ENCODE data around the gene NCKAP5L.

NCKAP5L gene

DNA sequence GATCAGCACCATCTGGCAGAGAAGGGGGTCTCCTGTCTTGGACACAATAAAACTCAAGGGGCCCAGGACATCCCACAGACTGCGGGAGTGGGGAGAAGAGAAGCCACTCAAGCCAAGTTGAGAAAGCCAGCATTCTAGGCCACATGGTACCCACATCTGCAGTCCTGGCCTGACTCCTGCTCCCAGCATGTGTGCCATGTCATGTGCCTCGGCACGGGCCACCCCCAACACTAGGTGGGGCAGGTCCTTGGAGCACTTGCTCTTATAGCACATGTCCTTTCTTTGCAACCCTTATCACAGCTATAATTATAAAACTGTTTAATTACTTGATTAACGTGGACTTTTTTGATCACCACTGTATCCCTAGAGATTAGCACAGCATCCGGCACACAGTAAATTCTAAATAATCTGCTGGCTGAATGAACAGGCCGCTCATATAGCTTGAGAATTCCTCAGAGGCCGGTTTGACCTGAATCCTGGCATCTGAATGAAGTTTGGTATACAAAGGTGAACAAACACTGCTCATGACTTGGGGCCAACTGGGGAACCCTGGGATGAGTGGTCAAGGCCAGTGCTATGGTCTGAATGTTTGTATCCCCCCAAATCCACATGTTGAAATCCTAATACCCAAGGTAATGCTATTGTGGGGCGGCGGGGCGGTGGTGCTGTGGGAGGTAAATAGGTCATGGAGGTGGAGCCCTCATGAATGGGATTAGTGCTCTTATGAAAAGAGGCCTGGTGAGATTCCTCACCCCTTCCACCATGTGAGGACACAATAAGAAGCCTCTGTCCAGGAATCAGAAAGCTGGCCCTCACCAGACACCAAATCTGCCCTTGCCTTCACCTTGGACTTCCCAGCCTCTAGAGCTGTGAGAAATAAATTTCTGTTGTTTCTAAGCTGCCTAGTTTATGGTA is 6.6 kb downstream of the NCKAP5L start:
- no peak for DNase-seq

DNA sequence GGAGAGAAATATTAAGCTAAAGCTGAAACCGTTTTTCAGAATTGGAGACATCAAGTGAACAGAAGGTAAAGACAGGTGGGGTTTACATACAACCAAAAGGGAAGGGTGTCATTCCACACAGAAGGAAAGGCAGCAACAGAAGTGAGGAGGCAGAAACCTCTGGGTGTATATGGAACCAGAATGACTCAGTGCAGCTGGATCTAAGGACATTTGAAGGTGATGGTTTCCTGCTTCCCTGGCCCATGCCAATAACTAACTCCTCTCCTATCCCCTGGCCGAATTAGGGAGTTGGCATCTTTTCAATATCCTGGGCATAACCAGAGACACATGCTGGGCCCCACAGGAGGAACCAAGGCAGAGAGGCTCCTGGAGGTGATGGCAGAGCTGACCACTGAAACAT is 8.4 kb downstream of the NCKAP5L start:
- DNase-seq = no peak

DNA sequence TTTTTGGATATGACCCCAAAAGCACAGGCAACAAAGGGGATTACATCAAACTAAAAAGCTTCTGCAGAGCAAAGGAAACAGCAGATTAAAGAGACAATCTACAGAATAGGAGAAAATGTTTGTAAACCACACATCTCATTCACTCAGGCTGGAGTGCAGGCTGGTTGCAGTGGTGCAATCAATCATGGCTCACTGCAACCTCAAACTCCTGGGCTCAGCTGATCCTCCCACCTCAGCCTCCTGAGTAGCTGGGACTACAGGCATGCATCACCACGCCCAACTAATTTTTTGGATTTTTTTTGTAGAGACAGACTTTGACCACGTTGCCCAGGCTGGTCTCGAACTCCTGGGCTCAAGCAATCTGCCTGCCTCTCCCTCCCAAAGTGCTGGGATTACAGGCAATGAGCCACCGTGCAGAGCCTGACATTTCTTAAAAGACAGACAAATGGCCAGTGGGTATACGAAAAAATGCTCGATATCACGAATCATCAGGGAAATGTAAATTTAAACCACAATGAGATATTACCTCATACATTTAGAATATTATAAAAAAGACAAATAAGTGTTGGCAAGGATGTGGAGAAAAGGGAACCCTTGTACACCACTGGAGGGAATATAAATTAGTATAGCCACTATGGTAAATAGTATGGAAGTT is 9.8 kb downstream of the NCKAP5L start:
- no peak for DNase-seq

DNA sequence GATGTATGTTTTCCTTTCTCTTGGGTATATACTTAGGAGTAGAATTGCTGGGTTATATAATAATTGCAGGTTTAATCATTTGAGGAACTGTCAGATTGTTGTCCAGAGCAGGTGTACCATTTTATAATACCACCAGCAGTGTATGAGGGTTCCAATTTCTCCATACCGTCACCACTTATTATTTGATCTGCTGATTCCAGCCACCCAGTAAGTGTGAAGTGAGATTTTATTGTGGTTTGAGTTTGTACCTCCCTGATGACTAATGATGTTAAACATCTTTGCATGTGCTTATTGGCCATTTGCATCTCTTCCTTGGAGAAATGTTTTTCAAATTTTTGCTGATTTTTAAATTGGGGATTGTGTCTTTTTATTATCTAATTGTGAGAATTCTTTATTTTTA is 15.1 kb downstream of the NCKAP5L start:
- DNase-seq = no peak

DNA sequence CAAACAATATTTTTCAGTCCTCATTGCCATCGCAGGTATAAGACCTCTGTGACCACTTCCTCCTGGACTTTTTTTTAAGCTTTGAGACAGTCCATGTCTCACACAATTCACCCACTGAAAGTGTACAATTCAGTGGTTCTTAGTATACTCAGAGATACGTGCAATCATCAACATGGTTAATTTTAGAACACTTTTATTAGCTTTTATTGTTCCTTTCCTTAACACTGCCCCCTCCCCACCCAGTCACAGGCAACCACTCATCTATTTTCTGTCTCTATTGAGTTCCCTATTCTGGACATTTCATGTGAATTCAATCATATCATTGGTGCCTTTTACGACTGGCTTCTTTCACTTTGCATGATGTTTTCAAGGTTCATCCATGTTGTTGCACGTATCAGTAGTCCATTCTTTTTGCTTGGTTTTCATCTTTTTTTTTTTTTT is 16.2 kb downstream of the NCKAP5L start:
- DNase-seq = no peak

DNA sequence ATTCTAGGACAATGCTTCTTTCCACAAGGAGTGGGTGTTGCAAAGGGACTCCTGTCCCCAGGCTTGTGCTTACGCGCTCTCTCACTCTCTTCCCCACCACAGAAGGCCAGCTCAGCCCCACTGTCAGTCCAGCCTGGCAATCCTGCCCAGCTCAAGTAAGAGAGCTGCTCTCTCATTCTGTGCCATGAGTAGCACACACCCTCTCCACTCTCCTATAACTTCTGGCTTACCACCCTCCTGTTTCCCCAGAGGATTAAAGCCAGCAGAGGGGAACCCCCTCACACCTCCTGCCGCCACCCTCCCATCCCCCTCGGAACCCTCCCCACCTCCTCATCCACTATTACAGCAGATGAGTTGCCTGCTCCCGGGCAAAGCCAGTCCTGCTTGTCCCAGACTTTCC is 17.1 kb downstream of the NCKAP5L start:
- no peak for DNase-seq

DNA sequence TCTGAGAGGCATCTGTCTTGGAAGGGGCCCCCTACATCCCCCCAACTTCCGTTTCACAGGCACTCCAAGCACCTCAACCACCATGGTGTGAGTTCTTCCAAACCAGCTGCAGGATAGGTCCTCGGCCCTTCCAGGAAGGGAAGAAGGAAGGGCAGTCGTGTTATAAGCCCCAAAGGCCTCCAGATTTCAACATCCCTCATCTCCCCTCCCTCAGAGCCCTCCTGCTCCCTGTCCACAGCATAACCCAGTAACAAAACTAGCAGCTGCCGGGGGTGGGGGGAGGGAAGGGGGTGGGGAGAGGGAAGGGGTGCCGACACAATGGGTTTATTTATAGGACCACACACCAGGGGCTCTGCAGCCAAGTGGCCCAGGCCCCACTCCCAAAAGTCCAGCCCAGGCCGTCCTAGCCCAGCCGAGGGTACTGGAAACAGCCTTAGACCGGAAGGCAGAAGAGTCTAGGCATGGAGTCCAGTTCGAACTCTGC is 18.3 kb downstream of the NCKAP5L start:
- DNase-seq = no peak

DNA sequence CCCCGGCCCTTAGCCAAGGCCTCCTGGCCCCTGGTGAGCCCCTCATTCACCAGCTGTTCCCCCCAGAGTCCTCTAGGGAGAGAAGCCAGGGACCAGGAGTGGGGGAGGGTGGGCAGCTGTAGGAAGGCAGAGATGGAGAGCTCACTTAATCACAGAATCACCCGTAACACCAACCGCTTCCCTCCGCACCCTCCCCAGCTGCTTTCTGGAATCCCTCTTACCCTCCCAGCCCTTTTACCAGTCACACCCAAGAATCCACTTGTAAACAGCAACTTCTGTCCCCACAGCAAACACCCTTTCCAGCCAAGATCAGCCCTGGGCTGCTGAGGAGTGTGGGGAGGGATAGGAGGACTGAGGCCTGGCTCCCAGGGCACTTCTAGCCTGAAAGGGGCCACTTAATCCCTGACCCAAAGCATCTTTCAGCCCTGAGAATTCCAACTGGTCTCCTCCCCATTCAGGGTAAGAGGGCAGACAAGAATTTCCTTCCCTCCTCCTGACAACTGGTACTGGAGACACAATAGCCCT is 18.8 kb downstream of the NCKAP5L start:
- DNase-seq = no peak

DNA sequence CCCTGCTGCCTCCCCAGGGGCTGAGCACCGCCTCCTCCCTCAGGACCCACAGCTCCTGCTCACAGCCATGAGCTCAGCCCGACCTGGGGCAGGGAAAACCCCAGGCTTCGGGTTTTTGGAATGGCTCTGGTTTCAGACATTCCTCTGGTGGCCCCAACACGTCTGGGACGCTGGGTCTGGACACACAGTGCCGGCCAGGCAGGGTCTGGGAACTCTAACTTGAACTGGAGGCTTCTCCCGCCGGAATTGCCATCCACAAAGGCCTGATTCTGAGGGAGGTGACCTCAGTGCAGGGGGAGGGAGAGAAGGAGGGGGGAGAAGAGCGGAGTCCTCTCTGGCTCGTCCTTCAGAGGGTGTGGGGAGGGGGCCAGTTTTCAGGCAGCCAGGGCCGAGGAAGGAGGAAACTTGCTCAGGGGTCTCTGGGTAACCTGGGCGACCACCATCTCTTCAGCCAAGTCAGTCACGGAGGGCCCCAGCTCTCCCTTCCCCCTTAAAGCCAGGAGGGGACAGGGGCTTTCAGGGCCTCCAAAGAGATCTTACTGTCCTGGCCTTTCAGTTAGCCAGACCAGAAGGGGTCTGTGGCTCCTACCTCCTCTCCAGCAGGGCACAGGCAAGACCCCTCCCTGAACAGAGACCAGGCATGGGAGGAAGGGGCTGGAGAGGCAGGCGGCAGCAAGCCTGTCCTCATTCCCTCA is 19.4 kb downstream of the NCKAP5L start:
- DNase-seq = no peak

DNA sequence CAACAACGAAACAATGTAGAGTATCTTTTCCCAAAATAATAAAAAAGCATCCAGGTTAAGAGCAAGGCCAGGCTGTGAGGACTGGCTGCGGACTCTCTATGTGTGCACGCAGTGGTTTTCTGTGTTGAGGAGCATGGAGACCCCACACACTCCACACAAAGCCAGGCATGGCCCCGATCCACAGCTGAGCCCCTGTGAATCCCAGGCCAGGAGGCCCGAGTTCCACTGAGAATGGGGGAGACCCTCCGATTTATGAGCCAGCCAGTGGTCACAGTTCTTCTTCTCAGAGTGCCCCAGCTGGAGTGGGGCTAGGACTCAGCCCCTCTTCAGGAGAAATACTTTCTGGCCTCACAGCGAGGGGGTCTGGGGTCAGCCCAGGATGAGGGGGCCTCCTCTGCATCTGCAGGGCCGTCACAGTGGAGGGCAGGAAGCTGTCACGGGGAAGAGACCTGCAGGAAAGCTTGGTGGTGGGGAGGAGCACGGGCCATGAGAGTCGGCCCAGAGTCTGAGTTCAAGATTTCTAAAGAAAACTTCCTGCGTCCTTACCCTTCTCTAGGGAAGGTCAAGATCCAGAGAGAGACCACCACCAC is 20.1 kb downstream of the NCKAP5L start:
- DNase-seq = no peak

DNA sequence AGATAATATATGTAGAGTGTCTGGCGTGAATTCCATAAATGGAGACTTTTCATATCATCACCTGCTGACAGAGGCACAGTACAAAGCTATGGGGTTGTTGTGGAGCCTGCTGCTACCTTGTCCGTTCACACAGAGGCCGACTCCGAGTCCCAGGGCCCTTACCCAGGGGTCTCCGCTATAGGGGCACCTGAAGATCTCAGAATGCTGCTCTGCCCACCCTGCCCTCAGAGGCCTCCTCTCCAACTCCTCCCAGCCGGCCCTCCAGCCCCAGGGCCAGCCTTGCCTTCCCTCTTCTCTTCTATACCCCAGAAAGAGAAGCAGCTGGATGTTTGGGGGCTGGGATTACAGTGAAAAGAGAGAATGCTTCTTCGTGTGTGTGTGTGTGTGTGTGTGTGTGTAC is 21.3 kb downstream of the NCKAP5L start:
- no peak for DNase-seq

DNA sequence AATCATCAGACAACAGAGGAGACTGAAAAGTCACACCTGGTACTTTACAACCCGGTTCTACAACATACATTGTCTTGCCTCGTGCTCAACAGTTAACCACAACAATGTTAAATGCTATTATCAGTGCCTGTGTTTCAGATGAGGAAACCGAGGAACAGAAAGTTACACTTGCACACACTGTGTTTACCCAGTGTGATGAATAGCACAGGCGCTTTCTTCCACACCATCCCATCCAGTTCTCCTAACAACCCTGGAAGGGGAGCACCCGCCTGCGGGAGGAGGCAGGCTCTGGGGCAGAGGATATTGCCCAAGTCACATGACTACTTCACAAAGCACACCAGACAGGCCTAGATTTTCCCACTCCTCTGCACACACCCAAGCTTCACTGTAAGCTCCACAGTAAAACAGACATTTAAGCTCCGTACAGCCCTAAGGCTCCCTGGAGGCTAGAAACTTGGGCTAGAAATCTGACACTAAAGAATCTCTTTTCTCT is 21.8 kb downstream of the NCKAP5L start:
- no peak for DNase-seq

DNA sequence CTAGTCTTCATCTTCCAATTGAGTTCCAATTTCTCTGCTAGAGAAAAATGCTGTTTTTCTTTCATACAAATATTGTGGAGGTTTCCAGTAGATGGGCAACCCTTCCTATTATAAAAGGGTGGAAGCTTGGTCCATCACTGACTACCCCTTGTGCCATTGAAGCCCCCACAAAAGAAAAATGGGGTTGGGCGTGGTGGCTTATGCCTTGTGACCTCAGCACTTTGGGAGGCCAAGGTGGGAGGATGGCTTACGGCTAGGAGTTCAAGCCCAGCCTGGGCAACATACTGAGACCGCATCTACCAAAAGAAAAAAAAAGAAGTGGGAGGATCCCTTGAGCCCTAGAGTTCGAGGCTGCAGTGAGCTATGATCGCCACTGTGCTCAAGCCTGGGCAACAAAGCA is 22.8 kb downstream of the NCKAP5L start:
- DNase-seq = no peak

DNA sequence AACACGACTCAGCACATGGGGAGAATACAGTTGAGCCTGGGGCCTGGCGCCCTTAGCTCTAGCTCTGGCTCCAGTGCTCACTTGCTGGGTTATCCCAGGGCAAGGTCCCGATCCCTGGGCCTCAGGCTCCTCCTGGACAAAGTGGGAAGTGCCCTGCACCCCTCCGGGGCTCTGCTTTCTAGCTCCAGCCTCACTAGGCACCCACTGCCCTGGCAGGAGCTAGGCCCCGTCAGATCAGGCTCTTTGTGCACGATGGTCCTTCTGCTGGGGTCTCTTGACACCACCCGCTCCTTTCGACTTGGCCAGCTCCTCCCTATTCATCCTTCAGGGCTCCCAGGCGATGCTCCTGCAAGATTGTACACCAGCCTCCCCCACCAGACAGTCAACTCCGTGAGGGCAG is 23.4 kb downstream of the NCKAP5L start:
- DNase-seq = no peak

DNA sequence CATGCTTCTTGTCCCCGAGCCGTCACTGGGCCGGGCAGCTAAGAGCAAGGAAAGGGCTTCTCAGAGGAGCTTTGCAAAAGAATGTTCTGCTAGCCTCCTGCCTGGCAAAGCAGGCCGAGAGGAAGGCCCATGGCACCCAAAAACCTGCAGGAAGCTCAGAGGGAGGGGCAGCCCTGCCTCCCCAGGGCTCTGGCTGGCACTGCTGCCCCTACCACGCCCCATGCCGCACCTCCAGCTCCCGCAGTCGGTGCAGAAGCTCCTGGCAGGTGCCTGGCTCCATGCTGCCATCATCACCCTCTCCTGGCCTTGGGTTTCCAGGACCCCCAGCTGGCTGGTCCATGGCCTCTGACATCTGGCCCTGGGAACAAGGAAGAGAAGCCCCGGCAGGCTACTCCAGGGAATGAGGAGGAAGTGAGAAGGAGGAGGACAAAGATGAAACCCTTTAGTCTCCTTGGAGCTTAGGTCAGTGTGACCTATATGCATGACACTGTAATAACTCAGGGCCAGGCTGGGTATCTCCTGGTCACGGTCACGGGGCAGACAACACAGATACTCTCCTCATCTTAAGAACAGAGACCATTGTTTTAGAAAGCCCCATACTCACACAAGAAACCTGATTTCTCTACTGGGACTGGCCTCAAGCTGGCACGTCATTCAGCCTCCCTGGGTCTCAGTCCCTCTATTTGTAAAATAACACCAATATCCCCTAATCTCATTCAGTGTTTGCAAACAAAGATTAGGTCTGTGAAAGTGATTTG is 24.3 kb downstream of the NCKAP5L start:
- DNase-seq = no peak

DNA sequence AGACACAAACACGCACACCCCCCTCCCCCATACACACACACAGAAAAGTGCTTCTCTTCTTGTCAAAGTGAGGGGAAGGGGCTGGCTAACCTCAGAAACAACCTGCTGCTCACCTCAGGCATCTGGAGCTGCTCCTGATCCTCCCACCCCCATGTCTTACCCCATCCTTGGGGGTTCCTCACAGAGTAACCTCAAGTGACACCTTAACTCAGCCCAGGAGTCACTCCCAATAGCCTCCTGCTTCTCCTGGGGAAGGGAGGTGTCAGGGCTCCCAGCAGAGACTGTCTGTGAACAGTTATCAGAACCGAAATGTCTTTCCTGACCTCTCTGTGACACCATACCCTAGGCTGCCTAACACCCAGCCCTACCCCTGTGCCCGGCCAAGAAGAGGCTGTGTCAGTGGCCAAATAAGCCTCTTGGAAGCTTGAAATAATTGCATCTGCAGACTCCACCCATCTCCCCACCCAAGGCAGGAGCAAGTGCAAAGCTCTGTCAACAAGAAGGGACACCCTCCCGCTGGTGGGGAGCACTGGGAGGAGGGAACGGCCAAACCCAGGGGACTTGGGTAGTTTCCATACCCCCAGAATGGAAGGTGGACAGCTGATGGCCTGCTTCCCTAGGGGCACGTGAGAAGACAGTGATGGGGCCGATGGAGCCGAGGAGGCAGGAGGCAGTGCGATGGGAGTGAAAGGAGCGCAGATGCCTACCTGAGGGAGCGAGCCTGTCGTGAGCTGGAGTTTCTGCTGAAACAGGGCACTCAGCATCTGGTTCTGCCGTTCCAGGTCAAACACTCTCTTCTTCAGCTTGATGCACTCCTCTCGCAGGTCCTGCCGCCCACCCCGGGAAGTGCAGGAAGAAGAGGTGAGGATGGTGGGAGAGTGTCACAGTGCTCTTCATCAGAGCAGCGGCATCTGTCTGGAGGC is 26.8 kb downstream of the NCKAP5L start:
- no peak for DNase-seq

DNA sequence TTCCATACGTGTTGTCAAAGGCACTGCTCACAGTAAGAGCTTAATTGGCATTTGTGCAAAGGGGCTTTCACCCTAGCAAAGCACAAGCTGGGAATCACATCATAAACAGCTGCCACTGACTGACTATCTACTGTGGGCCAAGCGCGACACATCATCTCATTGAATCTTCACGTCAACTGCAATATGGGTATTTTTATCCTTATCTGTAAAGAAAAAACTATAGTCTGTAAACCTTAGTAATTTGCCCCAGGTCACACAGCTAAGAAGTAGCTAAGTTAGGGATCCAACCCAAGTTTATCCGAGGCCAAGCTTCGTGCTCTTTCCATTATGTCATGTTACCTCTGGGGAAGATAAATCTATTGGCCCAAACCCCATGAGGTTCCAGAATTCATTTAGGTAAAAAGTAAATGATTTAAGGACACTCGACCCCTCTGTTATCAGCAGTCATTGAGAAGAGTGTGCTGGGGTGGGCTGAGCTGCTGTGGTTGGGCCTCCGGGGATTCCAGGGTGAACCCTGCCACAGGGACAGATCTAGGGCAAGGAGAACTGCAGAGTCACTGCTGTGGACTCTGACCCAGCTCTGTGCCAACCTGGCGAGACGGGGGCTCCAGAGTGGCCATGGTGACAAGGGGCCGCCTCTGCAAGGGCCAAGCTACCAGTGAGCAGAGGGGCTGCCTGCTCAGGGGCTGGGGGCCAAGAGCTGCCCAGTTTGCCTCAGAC is 27.6 kb downstream of the NCKAP5L start:
- no peak for DNase-seq

DNA sequence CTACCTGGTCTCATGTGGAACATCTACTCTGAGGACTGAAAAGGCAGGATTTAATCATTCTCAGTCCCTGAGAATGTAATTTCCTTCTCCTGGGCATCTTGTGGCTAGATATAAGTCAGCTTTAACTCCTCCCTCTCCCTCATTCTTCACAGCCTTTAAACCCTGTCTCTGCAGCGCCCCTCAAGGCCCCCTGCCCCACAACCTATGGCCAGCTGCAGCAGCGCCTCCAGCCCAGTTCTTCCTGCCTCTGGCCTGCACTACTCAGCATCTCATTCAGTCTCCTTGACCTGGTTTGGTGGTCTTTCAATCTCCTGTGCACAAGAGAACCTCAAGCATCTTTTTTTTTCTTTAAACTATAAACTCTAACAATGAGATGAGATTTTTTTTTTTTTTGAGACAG is 29.3 kb downstream of the NCKAP5L start:
- no peak for DNase-seq

DNA sequence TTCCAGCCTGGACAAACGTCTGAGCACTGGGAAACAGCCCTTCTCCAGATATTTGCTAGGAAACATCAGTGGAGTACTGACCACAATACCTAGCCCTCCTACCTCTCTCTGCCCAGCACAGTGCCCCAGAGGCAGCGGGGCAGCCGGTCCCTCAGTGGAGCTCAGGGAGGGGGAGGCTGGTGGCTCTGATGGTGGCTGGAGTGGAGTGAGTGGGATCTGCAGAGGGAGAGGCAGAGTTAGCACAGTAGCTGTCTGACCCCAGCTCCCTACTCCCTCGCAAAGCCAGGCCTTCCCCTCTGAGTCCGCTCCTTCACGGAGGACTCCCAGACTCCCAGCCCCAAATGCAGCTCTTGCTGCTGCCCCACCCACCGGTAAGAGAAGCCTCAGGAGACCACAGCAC is 30.0 kb downstream of the NCKAP5L start:
- DNase-seq = no peak

DNA sequence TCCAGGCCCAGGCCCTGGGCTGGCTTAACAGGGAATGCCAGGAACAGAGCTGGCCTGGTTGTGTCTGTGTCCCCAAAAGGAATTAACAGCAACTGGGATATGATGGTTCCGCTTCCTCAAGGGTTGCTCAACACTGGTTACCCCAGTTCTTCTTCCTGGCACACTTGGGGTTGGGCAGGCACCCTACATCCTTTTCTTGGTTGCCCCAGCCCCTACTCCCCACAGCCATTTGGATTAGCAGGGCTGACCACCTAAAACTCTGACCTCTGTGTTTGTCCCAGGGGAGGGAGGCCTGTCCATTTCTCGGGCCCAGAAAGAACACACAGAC is 30.8 kb downstream of the NCKAP5L start:
- no peak for DNase-seq

Measured in SIG-M5 (cell line).